Measurements from ENCODE around the gene TMPRSS6. TPM values are rescaled to one million over a fixed set of nuclear protein-coding genes. Genes with fewer than 3 reads are reported as not detected.

TMPRSS6 gene
- not detected in 2 replicates for total RNA-seq
- not detected in 2 replicates for polyA plus RNA-seq
- polyA plus RNA-seq (2012), result 0.06 TPM in 1 of 2 replicates, not detected in the other
- polyA minus RNA-seq (ENCODE audit: low replicate concordance), result not detected in 2 replicates

GRCh38 chr22:37109242-37109917, at the start of gene TMPRSS6:
Gene TMPRSS6, minus strand, starts transcription at chr22:37109713. Its CDS starts 6,296 bp downstream, at chr22:37103417.
- H3K4me3 ChIP-seq (replicated peaks in 1 of 4; ENCODE audit: control extremely low read depth in 1 of 4, insufficient read depth in 1 of 4, low read depth in 3 of 4, low read length in 4 of 4), result no peak within 1 kb of the TSS
- H3K36me3 ChIP-seq (ENCODE audit: control insufficient read depth, insufficient read depth, low read length), result no peaks in the 10 kb centered on the region
- peaks cover 13% of the 10 kb centered on the region for H3K27me3 ChIP-seq (ENCODE audit: control insufficient read depth, insufficient read depth, low read length)
- no peaks in the 10 kb centered on the region for H3K9me3 ChIP-seq (ENCODE audit: control insufficient read depth, insufficient read depth, low read depth, low read length)
- H3K4me1 ChIP-seq (ENCODE audit: control insufficient read depth, extremely low read depth, insufficient read depth, low read length), result no peaks in the 10 kb centered on the region
- no peak within 1 kb of the TSS for H3K4me2 ChIP-seq (ENCODE audit: extremely low read depth, insufficient read depth, low read length)
- no peaks in the 10 kb centered on the region for H3K79me2 ChIP-seq (ENCODE audit: control insufficient read depth, insufficient read depth, low read length)
- no peaks in the 10 kb centered on the region for H4K20me1 ChIP-seq (ENCODE audit: control insufficient read depth, extremely low read depth, insufficient read depth, low read length)
- no peak within 1 kb of the TSS for H3K9ac ChIP-seq (ENCODE audit: insufficient read depth, low read length)
- no peak within 1 kb of the TSS for H2AFZ ChIP-seq (ENCODE audit: low read length)
- no peak within 1 kb of the TSS for H3K27ac ChIP-seq (ENCODE audit: insufficient read depth, low read length)
- DNase-seq (ENCODE audit: low read depth in 2 of 2), result no peak
- TF ChIP-seq CTCF (conservative IDR thresholded peaks at IDR 0.05 in 1 of 2, IDR thresholded peaks at IDR 0.05 in 1 of 2; ENCODE audit: low read depth in 1 of 2, low read length in 2 of 2), result no peak
- no peak for TF ChIP-seq EZH2 (IDR thresholded peaks at IDR 0.05; ENCODE audit: low read length, missing control alignments)

GRCh38 chr22:37158963-37159290, 49.4 kb upstream of the TMPRSS6 start:
- Histone ChIP-seq H4K20me1 (ENCODE audit: control insufficient read depth, extremely low read depth, insufficient read depth, low read length) (no peaks in the 10 kb centered on the region), H3K36me3 (ENCODE audit: control insufficient read depth, insufficient read depth, low read length) (no peaks in the 10 kb centered on the region), H3K79me2 (ENCODE audit: control insufficient read depth, insufficient read depth, low read length) (no peaks in the 10 kb centered on the region), H3K27me3 (ENCODE audit: control insufficient read depth, insufficient read depth, low read length) (peaks cover 13% of the 10 kb centered on the region), H3K4me2 (ENCODE audit: extremely low read depth, insufficient read depth, low read length) (no peak overlapping the region), H3K4me1 (ENCODE audit: control insufficient read depth, extremely low read depth, insufficient read depth, low read length) (no peaks in the 10 kb centered on the region), H3K4me3 (replicated peaks in 1 of 4; ENCODE audit: control extremely low read depth in 1 of 4, insufficient read depth in 1 of 4, low read depth in 3 of 4, low read length in 4 of 4) (no peak overlapping the region), H3K9me3 (ENCODE audit: control insufficient read depth, insufficient read depth, low read depth, low read length) (no peaks in the 10 kb centered on the region), H3K9ac (ENCODE audit: insufficient read depth, low read length) (no peak overlapping the region), H2AFZ (ENCODE audit: low read length) (no peak overlapping the region), H3K27ac (ENCODE audit: insufficient read depth, low read length) (no peak overlapping the region)
- TF ChIP-seq CTCF (conservative IDR thresholded peaks at IDR 0.05 in 1 of 2, IDR thresholded peaks at IDR 0.05 in 1 of 2; ENCODE audit: low read depth in 1 of 2, low read length in 2 of 2) (no peak), EZH2 (IDR thresholded peaks at IDR 0.05; ENCODE audit: low read length, missing control alignments) (no peak)
- no peak for DNase-seq (ENCODE audit: low read depth in 2 of 2)

- no peak for TF ChIP-seq EZH2 (IDR thresholded peaks at IDR 0.05; ENCODE audit: low read length, missing control alignments)
- TF ChIP-seq CTCF (conservative IDR thresholded peaks at IDR 0.05 in 1 of 2, IDR thresholded peaks at IDR 0.05 in 1 of 2; ENCODE audit: low read depth in 1 of 2, low read length in 2 of 2), result no peak
- peaks cover 8% of the 10 kb centered on the region for H3K27me3 ChIP-seq (ENCODE audit: control insufficient read depth, insufficient read depth, low read length)
- H3K79me2 ChIP-seq (ENCODE audit: control insufficient read depth, insufficient read depth, low read length), result no peaks in the 10 kb centered on the region
- no peak overlapping the region for H3K9ac ChIP-seq (ENCODE audit: insufficient read depth, low read length)
- no peak overlapping the region for H3K4me2 ChIP-seq (ENCODE audit: extremely low read depth, insufficient read depth, low read length)
- peak in 1 of 2 donors; percentile 63 for DNase-seq (ENCODE audit: low read depth in 2 of 2)
- H3K4me1 ChIP-seq (ENCODE audit: control insufficient read depth, extremely low read depth, insufficient read depth, low read length), result no peaks in the 10 kb centered on the region
- H4K20me1 ChIP-seq (ENCODE audit: control insufficient read depth, extremely low read depth, insufficient read depth, low read length), result no peaks in the 10 kb centered on the region
- H3K4me3 ChIP-seq (replicated peaks in 1 of 4; ENCODE audit: control extremely low read depth in 1 of 4, insufficient read depth in 1 of 4, low read depth in 3 of 4, low read length in 4 of 4), result no peak overlapping the region
- H3K9me3 ChIP-seq (ENCODE audit: control insufficient read depth, insufficient read depth, low read depth, low read length), result no peaks in the 10 kb centered on the region
- H3K27ac ChIP-seq (ENCODE audit: insufficient read depth, low read length), result no peak overlapping the region
- no peaks in the 10 kb centered on the region for H3K36me3 ChIP-seq (ENCODE audit: control insufficient read depth, insufficient read depth, low read length)
- H2AFZ ChIP-seq (ENCODE audit: low read length), result no peak overlapping the region
These were observed 48.2 kb upstream of the TMPRSS6 start for GRCh38 chr22:37157516-37158285.
